Hepatocyte (in vitro differentiated cells): ENCODE data around the gene GGA1.

Source experiments
- CTCF ChIP-seq: fragments of 200-600 bp; sonication (generic); IDR thresholded peaks from 2 replicates; pipeline ENCODE4 v1.5.1; 2016; ENCODE audit warnings: antibody characterized with exemption, mild to moderate bottlenecking; ENCODE audit not compliant: poor library complexity
- EZH2 ChIP-seq: fragments of 200-600 bp; sonication (generic); IDR thresholded peaks from 2 replicates; pipeline ENCODE4 v1.6.1; 2016; ENCODE audit warnings: antibody characterized with exemption, mild to moderate bottlenecking, borderline replicate concordance

- TF ChIP-seq CTCF (no peak), EZH2 (no peak)
Measured at GRCh38 chr22:37663521-37664140, 55.0 kb downstream of the GGA1 start.
